Heart left ventricle (tissue), 13 donors: ENCODE data around the gene B3GNT3.

ENCODE experiments used
- POLR2A ChIP-seq, 2 donors: fragments of 450-650 bp; IDR thresholded peaks; one replicate each; pipeline ENCODE4 v1.6.1; 2017; ENCODE audit warnings: antibody characterized with exemption in 2 of 2, mild to moderate bottlenecking in 2 of 2, moderate library complexity in 2 of 2
- TF ChIP-seq, protein P1 (sequence below), 12 donors: fragments of 200-600 bp; sonication (generic) in 4 of 12; IDR thresholded peaks; one replicate each; pipeline versions ENCODE4 v1.5.0 to v1.8.0; 2018 to 2022; ENCODE audit warnings: antibody characterized with exemption in 12 of 12, mild to moderate bottlenecking in 5 of 12
- donor health status: ischemic (EF 13 %, LVEDD 7.1; RV severe dilation, severe dysfunction).
- donor health status: DM: no; HTN: yes; CAD: no.
- donor health status: DM: no; HTN: no; CAD: no.
- donor health status: ischemic (EF 25% LVEDD 6.9; RV normal size, moderate dysfunction).
- donor health status: ischemic (EF 25% LVEDD 5.7; RV mildly dilated, moderate dysfunction).
- donor health status: ischemic (EF 35%, LVEDD 5.7; RV mildly dilated, moderate dysfunction).
- donor health status: nonischemic (EF 11% LVEDD 7.7; RV severe dilation, severe dysfunction).
- donor health status: DM: yes; HTN: yes; CAD: no.
- donor health status: PGD.
- donor health status: ischemic (EF 29% LVEDD 5.4; RV normal size, mild dysfunction).
- donor health status: nonischemic (EF 23%, LVEDD 6.1; RV moderate dilation, normal function).

- TF ChIP-seq, protein P1, sequence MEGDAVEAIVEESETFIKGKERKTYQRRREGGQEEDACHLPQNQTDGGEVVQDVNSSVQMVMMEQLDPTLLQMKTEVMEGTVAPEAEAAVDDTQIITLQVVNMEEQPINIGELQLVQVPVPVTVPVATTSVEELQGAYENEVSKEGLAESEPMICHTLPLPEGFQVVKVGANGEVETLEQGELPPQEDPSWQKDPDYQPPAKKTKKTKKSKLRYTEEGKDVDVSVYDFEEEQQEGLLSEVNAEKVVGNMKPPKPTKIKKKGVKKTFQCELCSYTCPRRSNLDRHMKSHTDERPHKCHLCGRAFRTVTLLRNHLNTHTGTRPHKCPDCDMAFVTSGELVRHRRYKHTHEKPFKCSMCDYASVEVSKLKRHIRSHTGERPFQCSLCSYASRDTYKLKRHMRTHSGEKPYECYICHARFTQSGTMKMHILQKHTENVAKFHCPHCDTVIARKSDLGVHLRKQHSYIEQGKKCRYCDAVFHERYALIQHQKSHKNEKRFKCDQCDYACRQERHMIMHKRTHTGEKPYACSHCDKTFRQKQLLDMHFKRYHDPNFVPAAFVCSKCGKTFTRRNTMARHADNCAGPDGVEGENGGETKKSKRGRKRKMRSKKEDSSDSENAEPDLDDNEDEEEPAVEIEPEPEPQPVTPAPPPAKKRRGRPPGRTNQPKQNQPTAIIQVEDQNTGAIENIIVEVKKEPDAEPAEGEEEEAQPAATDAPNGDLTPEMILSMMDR (IDR thresholded peaks at IDR 0.05) = no peak
- TF ChIP-seq POLR2A (IDR thresholded peaks at IDR 0.05) = no peak
Observed at GRCh38 chr19:17861542-17862402, 66.8 kb downstream of the B3GNT3 start.
